Thyroid gland (tissue), 4 donors: ENCODE measurements around the gene SPOCK2. TPM values are rescaled to one million over a fixed set of nuclear protein-coding genes. Genes with fewer than 3 reads are reported as not detected.

Source experiments
- DNase-seq, 2 donors: peaks; one replicate each; pipeline ENCODE4 v3.0.0-alpha.2; 2019
- H3K27ac ChIP-seq, 3 donors: fragments of 200-600 bp; sonication (generic); 1 replicate in 2 of 3; 2 replicates in 1 of 3; pipeline ENCODE4 v1.5.1; 2016 to 2019; ENCODE audit warnings: mild to moderate bottlenecking in 1 of 3, moderate library complexity in 1 of 3
- H3K27me3 ChIP-seq: fragments of 200-600 bp; sonication (generic); one replicate; pipeline ENCODE4 v1.5.1; 2019
- H3K36me3 ChIP-seq, 2 donors: fragments of 200-600 bp; sonication (generic); one replicate each; pipeline ENCODE4 v1.5.1; 2016 to 2019
- H3K4me1 ChIP-seq, 2 donors: fragments of 200-600 bp; sonication (generic); one replicate each; pipeline ENCODE4 v1.5.1; 2017 to 2019
- H3K4me3 ChIP-seq, 3 donors: fragments of 200-600 bp; sonication (generic); replicated peaks in 1 of 3; 1 replicate in 2 of 3; 2 replicates in 1 of 3; pipeline ENCODE4 v1.5.1; 2016; ENCODE audit warnings: mild to moderate bottlenecking in 1 of 3
- H3K9me3 ChIP-seq: fragments of 200-600 bp; sonication (generic); one replicate; pipeline ENCODE4 v1.5.1; 2017
- CTCF ChIP-seq, 6 experiments: fragments of 200-600 bp in 3 of 6; fragments of 450-650 bp in 3 of 6; sonication (generic) in 3 of 6; IDR thresholded peaks; one replicate each; pipeline ENCODE4 v1.5.1; 2016 to 2019; ENCODE audit warnings: antibody characterized with exemption in 6 of 6, mild to moderate bottlenecking in 2 of 6, inconsistent platforms in 1 of 6, moderate library complexity in 1 of 6
- POLR2A ChIP-seq, 2 donors: fragments of 450-650 bp; IDR thresholded peaks; one replicate each; pipeline ENCODE4 v1.6.1; 2017; ENCODE audit warnings: antibody characterized with exemption in 2 of 2, mild to moderate bottlenecking in 2 of 2, moderate library complexity in 1 of 2
- WGBS, 2 donors: methylation state at CpG; one replicate each; pipeline ENCODE4 v1.1.5; 2017; 5-methylcytosine and 5-hydroxymethylcytosine counted together
- intact Hi-C: fragments of 100-400 bp; cut with DNase I; formaldehyde crosslinking; loops from one replicate; pipeline ENCODE4 v1.15.1; 2023
- total RNA-seq, 4 donors: library from RNA; depleted of rRNA; stranded (reverse); fragments of >200 nt; gene quantifications; one replicate each; pipeline ENCODE4 v1.2.3, GENCODE V29; 2016

Gene SPOCK2
- total RNA-seq, 4 donors from 2014 or later, result 4.3 to 17.6 (median 13.5) TPM

- H3K36me3 ChIP-seq, result no peaks in the 10 kb centered on the region
- no peaks in the 10 kb centered on the region for H3K4me1 ChIP-seq
- 88 to 91% methylated on average over 4 of the region's 4 CpGs for WGBS, 2 donors
- DNase-seq, result no peak
- intact Hi-C loops, result no loop called here
- no peak overlapping the region for H3K4me3 ChIP-seq
- no peaks in the 10 kb centered on the region for H3K27me3 ChIP-seq
- no peaks in the 10 kb centered on the region for H3K9me3 ChIP-seq
- TF ChIP-seq CTCF (IDR thresholded peaks at IDR 0.05), result no peak
- no peak for TF ChIP-seq POLR2A (IDR thresholded peaks at IDR 0.05)
- no peak overlapping the region for H3K27ac ChIP-seq
Observed at GRCh38 chr10:72132854-72133253, 44.5 kb upstream of the SPOCK2 start.

- H3K27ac ChIP-seq, result peak overlapping the region; percentile 16 to 36 (median 34)
- 40 to 47% methylated on average over 2 of the region's 2 CpGs for WGBS, 2 donors
- no peaks in the 10 kb centered on the region for H3K27me3 ChIP-seq
- peaks cover 12 to 13% of the 10 kb centered on the region in 2 donors for H3K4me1 ChIP-seq
- H3K36me3 ChIP-seq, result no peaks in the 10 kb centered on the region
- H3K9me3 ChIP-seq, result no peaks in the 10 kb centered on the region
- DNase-seq, result peak; percentile 50 to 59
- intact Hi-C loops, result loop anchor here (5.0 kb wide), 1 partner anchor 210 kb away; no protein-coding TSS in a partner anchor
- no peak overlapping the region for H3K4me3 ChIP-seq
- TF ChIP-seq CTCF (IDR thresholded peaks at IDR 0.05) (no peak), POLR2A (IDR thresholded peaks at IDR 0.05) (no peak)
Observed at GRCh38 chr10:72127571-72127970, 39.2 kb upstream of the SPOCK2 start.

GRCh38 chr10:72126872-72127232, 38.5 kb upstream of the SPOCK2 start:
- 94 to 95% methylated on average over 3 of the region's 3 CpGs for WGBS, 2 donors
- Histone ChIP-seq H3K4me1 (peaks cover 12 to 13% of the 10 kb centered on the region in 2 donors), H3K27ac (peak overlapping the region in 2 of 3 donors; percentile 34)

GRCh38 chr10:72126184-72126871, 38.0 kb upstream of the SPOCK2 start:
- intact Hi-C loops, result loop anchor here (5.0 kb wide), 1 partner anchor 211 kb away; no protein-coding TSS in a partner anchor
- 81 to 86% methylated on average over 3 of the region's 3 CpGs for whole genome bisulfite sequencing, 2 donors
- peak overlapping the region in 1 of 3 donors; percentile 14 for H3K27ac ChIP-seq

More at GRCh38 chr10:72126872-72127232, 38.5 kb upstream of the SPOCK2 start:
- intact Hi-C loops, result loop anchor here (5.0 kb wide), 1 partner anchor 210 kb away; no protein-coding TSS in a partner anchor
- TF ChIP-seq CTCF (IDR thresholded peaks at IDR 0.05) (no peak), POLR2A (IDR thresholded peaks at IDR 0.05) (no peak)
- Histone ChIP-seq H3K27me3 (no peaks in the 10 kb centered on the region), H3K9me3 (no peaks in the 10 kb centered on the region), H3K4me3 (no peak overlapping the region), H3K36me3 (no peaks in the 10 kb centered on the region)
- no peak for DNase-seq

More at GRCh38 chr10:72126184-72126871, 38.0 kb upstream of the SPOCK2 start:
- Histone ChIP-seq H3K4me1 (peaks cover 12 to 13% of the 10 kb centered on the region in 2 donors), H3K27me3 (no peaks in the 10 kb centered on the region), H3K4me3 (no peak overlapping the region), H3K9me3 (no peaks in the 10 kb centered on the region), H3K36me3 (no peaks in the 10 kb centered on the region)
- no peak for DNase-seq
- TF ChIP-seq CTCF (IDR thresholded peaks at IDR 0.05), result peak in 5 of 6 experiments; percentile 11 to 67 (median 46)
- TF ChIP-seq POLR2A (IDR thresholded peaks at IDR 0.05), result no peak
